Fibroblast of skin of right biceps (primary cell): ENCODE data around the gene CEP89.
"Not testable (repeated sequence)": the region's sequence is repeated elsewhere in the genome, so short reads cannot be mapped to it uniquely, and the experiment has no call there.

Experiments
- DNase-seq: peaks from one replicate; pipeline ENCODE4 v3.0.0-alpha.2; 2013

CEP89 gene

GRCh38 chr19:32868206-32868950 lies 103.4 kb downstream of the CEP89 start:
- DNase-seq: no peak

GRCh38 chr19:32867436-32867835 lies 104.3 kb downstream of the CEP89 start:
- not testable (repeated sequence) for DNase-seq

GRCh38 chr19:32866564-32867265 lies 105.0 kb downstream of the CEP89 start:
- no peak for DNase-seq

- DNase-seq: no peak
These were observed 105.7 kb downstream of the CEP89 start for GRCh38 chr19:32866061-32866460.

- no peak for DNase-seq
These were observed 106.4 kb downstream of the CEP89 start for GRCh38 chr19:32865326-32865725.

- DNase-seq: no peak
These were observed 107.3 kb downstream of the CEP89 start for GRCh38 chr19:32864318-32865007.

- DNase-seq: no peak
These were observed 107.9 kb downstream of the CEP89 start for GRCh38 chr19:32863841-32864240.

- DNase-seq: no peak
These were observed 108.5 kb downstream of the CEP89 start for GRCh38 chr19:32863301-32863700.

GRCh38 chr19:32862741-32863140 lies 109.0 kb downstream of the CEP89 start:
- DNase-seq: no peak

- DNase-seq: no peak
These were observed 109.6 kb downstream of the CEP89 start for GRCh38 chr19:32862173-32862572.

GRCh38 chr19:32861596-32861995 lies 110.2 kb downstream of the CEP89 start:
- DNase-seq: no peak

GRCh38 chr19:32859591-32859990 lies 112.2 kb downstream of the CEP89 start:
- DNase-seq: no peak

- no peak for DNase-seq
These were observed 113.2 kb downstream of the CEP89 start for GRCh38 chr19:32858559-32858958.

- DNase-seq: no peak
These were observed 113.6 kb downstream of the CEP89 start for GRCh38 chr19:32858155-32858554.

- DNase-seq: no peak
These were observed 114.2 kb downstream of the CEP89 start for GRCh38 chr19:32857584-32857983.

GRCh38 chr19:32856818-32857217 lies 114.9 kb downstream of the CEP89 start:
- DNase-seq: not testable (repeated sequence)

- DNase-seq: no peak
These were observed 119.5 kb downstream of the CEP89 start for GRCh38 chr19:32852216-32852615.

- not testable (repeated sequence) for DNase-seq
These were observed 123.7 kb downstream of the CEP89 start for GRCh38 chr19:32848035-32848434.

- no peak for DNase-seq
These were observed 128.0 kb downstream of the CEP89 start for GRCh38 chr19:32843716-32844245.

GRCh38 chr19:32842061-32842460 lies 129.7 kb downstream of the CEP89 start:
- no peak for DNase-seq

GRCh38 chr19:32837531-32837930 lies 134.2 kb downstream of the CEP89 start:
- DNase-seq: no peak

GRCh38 chr19:32833388-32833787 lies 138.4 kb downstream of the CEP89 start:
- not testable (repeated sequence) for DNase-seq

GRCh38 chr19:32832825-32833224 lies 138.9 kb downstream of the CEP89 start:
- DNase-seq: not testable (repeated sequence)

GRCh38 chr19:32832094-32832493 lies 139.7 kb downstream of the CEP89 start:
- DNase-seq: not testable (repeated sequence)
